Activated CD8-positive, alpha-beta memory T cell treated with anti-CD3 and anti-CD28 coated beads for 36 hours (primary cell): ENCODE results near the gene PRKAR1B. TPM values are rescaled to one million over a fixed set of nuclear protein-coding genes. Genes with fewer than 3 reads are reported as not detected.

Experiments used
- CTCF ChIA-PET: fragments of 350-600 bp; sonication (Branson Sonifier 250); formaldehyde crosslinking; loops from one replicate; lab custom pipeline; 2021; ENCODE audit warnings: antibody characterized with exemption; lab: Charles Lee
- POLR2A ChIA-PET: fragments of 350-600 bp; sonication (Branson Sonifier 250); formaldehyde crosslinking; loops from one replicate; lab custom pipeline; 2021; ENCODE audit warnings: antibody characterized with exemption; lab: Charles Lee
- total RNA-seq, 2 experiments: library from RNA; stranded (reverse); gene quantifications; one replicate each; pipeline ENCODE4 v1.2.3, GENCODE V29; 2021

PRKAR1B gene
- 10 to 100 TPM; 33.5 to 34.5 TPM for total RNA-seq

DNA sequence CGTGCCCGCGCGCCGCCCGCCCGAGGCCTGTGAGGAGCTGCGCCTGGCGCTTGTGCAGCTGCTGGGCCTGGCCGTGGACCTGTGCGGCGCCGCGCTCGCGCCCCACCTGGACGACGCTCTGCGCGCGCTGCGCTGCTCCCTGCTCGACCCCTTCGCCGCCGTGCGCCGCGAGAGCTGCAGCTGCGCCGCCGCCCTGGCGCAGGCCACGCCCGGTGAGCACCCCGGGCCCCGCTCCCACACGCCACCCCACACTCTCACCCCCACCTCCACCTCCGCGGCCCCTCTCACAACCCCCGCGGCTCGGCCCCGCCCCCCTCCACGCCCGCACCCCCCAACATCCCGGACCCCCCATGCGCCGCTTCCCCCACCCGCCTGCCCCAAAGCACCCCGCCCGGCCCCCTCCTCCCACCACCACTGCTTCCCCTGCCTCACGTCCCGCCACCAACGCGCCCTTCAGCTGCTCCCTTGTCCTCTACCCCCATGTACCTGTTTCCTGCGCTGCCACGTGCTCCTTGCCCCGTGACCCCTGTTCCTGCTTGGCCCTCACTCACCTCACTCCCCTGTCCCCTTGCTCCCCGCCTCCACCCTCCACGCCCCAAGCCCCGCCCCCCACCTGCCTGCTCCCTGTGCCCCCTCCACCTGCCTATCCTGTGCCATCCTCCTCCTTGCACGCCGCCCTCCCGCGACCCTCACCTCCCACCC is at the start of gene PRKAR1B:
Gene PRKAR1B (minus strand): TSS at position 178 of the 702 bp plus-strand sequence. CDS start 15,776 bp downstream, outside the sequence.
- POLR2A ChIA-PET = interaction anchor here (0.6 to 3.0 kb wide), 3 partner anchors 110 to 146 kb away, joined by 3 to 8 read pairs (median 4); no protein-coding TSS in a partner anchor
- CTCF ChIA-PET = no interaction called here

GRCh38 chr7:776381-776780 is 49.3 kb upstream of the PRKAR1B start:
- POLR2A ChIA-PET = no interaction called here
- CTCF ChIA-PET = interaction anchor here (0.9 kb wide), 1 partner anchor 97 kb away, joined by 3 read pairs; no protein-coding TSS in a partner anchor

DNA sequence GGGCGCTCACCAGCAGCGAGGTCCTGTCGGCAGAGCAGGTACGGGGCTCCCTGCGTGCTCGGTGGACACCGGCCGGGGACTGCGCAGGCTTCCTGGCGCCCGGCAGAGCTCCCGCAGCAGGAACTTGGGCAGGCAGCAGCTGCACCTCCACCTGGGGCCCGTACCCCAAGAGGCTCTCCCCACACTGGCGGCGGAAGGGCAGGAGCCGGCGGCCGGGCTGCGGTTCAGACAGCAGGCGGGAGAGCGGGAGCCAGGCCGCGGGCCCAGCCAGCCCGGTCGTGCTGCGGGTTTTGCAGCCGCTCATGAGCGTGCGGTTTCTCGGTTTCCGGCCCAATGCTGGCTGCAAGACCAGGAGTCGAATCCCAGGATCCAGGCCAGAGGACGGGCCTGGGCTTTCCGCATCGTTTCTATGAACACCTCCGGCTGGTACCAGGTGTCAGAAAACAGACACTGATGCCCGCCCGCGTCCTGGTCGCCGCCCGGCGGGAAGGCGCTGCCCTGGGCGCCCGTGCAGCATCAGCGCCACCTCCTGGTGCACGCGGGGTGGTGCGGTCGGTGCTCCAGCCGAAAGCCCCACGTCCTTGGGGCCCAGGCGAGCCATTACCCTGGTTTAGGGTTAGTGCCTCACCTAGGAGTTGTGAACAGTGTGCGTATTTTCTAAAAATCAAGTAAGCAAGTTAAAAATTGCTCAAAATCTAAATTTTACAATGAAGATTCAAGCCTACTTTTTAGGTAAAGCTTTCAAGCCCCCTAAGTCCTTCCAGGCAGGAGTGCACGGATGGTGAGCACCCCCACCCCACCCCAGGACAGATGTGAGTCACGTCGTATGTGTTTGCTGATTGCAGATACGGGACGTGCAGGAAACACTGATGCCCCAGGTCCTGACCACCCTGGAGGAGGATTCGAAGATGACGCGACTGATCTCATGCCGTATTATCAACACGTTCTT is 47.4 kb upstream of the PRKAR1B start:
- ChIA-PET CTCF (interaction anchor here (0.7 to 2.9 kb wide), 5 partner anchors 440 to 452 kb away, joined by 3 to 14 read pairs (median 3); no protein-coding TSS in a partner anchor), POLR2A (interaction anchor here (0.6 kb wide), 1 partner anchor 148 kb away, joined by 3 read pairs; no protein-coding TSS in a partner anchor)

DNA sequence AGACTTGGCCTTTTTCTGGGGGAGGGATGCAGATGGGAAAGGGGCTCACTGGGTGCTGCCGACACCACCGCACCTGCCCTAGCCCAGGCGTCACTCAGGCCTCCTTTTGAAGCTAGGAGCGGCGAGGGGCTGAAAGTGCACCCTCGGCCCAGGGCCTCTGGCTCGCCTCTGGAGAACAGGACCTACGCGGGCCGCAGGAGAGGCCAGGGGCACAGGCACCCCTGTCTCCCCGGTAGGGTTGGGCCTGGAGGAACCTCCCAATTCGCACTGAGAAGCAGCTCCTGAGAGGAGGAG is 46.5 kb upstream of the PRKAR1B start:
- CTCF ChIA-PET = interaction anchor here (0.7 to 2.9 kb wide), 4 partner anchors 439 to 452 kb away, joined by 3 to 14 read pairs (median 4); no protein-coding TSS in a partner anchor
- POLR2A ChIA-PET = no interaction called here

DNA sequence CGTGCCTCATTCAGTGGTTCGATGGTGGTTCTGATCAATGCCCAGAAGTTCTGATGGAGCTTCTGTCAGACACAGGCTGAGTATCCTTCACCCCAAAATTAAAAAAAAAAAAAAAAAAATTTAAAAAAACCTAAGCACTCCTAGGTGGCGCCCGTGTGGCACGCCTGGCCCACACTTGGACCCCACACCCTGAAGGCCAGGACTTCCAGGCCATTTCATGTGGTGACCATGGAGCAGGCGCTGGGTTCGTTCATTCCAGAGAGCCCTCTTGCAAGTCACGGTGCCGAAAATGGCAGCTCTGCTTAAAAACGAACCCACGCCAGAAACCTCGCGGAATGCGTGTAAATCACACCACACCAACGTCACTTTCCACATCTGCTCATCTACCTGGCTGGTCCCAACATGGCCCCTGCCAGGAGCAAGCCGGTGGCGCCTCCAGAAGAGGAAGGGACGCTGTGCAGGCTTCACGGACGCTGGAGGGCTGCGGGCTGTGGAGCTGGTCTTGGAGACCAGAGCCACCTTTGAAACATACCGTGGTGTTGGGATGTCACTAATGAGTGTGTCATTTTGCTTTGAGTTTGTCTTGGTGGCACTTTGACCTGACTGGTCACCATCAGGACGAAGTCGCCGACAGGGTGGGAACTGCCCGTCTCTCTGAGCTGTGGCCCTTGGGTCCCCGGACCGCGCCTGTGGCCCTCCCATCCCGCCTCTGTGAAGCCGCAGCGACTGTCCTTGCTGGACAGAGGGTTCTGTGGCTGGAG is 46.0 kb upstream of the PRKAR1B start:
- POLR2A ChIA-PET = no interaction called here
- CTCF ChIA-PET = interaction anchor here (0.6 to 2.9 kb wide), 4 partner anchors 187 to 451 kb away, joined by 3 to 14 read pairs (median 3); no protein-coding TSS in a partner anchor

- ChIA-PET POLR2A (no interaction called here), CTCF (interaction anchor here (0.6 to 2.9 kb wide), 3 partner anchors 186 to 450 kb away, joined by 3 to 14 read pairs (median 3); no protein-coding TSS in a partner anchor)
These were observed 45.3 kb upstream of the PRKAR1B start for GRCh38 chr7:772392-772791.

DNA sequence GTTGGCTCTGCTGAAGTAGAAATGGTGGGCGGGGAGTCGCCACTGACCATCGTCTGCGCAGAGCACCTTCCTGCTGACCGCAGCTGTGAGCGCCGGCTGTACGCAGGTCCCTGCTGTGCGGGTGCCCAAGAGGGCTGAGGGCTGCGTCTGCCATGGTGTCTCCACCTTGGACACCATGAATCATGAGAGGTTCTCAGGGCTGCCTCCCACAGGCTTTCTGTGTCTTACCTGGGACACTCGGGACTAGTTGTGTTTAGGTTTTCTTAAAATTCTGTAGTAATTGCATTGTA is 44.9 kb upstream of the PRKAR1B start:
- POLR2A ChIA-PET = no interaction called here
- CTCF ChIA-PET = interaction anchor here (1.1 kb wide), 1 partner anchor 440 kb away, joined by 3 read pairs; no protein-coding TSS in a partner anchor

- ChIA-PET POLR2A (no interaction called here), CTCF (interaction anchor here (1.1 kb wide), 1 partner anchor 440 kb away, joined by 3 read pairs; no protein-coding TSS in a partner anchor)
These were observed 44.3 kb upstream of the PRKAR1B start for GRCh38 chr7:771234-772004.

- ChIA-PET POLR2A (no interaction called here), CTCF (no interaction called here)
These were observed 43.7 kb upstream of the PRKAR1B start for GRCh38 chr7:770741-771166.

DNA sequence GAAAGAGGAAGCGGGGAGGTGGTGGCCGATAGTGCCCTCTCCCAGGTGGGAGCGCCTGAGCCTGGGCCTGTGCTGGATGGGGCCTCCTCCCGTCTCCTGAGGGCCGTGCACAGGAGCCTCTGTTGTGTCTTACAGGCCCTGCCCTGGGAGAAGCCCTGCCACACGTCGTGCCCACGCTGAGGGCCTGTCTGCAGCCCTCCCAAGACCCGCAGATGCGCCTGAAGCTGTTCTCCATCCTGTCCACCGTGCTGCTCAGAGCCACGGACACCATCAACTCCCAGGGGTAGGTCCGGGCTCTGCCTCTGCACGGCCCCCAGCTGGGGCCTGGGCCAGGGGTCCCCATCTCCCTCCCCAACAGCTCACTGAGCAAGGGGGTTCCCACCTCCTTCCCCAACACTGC is 43.3 kb upstream of the PRKAR1B start:
- CTCF ChIA-PET = interaction anchor here (0.6 kb wide), 1 partner anchor 192 kb away, joined by 4 read pairs; no protein-coding TSS in a partner anchor

DNA sequence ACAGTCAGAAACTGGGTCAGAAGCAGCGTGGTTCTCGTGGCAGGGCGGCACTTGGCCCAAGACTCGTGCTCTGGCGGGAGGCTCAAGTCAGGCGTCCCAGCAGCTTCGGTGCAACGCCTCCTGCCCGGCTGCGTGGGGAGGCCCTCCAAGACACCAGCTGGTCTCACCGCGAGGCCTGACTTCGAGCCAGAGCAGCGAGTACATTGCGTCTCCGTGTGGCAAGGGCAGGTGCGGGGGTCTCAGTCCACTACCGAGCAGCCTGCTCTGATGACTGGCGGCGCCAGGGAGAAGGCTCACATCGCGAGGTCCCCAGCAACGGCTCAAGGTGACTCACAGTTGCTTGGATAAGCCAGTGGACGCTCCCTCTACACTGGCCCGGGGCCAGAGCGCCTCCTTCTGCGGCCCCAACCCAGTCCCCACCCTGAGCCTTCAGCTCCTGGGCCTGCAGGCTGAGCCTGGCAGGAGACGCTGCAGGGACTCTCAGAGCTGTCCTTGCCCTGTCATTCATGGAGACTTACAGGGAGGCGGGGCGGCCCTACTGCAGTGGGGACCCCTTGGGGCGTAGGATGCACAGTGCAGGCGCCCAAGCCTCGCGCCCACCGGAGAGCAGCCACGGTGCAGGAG is 41.9 kb upstream of the PRKAR1B start:
- CTCF ChIA-PET = no interaction called here
- POLR2A ChIA-PET = no interaction called here

More for the DNA sequence above, 43.3 kb upstream of the PRKAR1B start:
- POLR2A ChIA-PET = no interaction called here

GRCh38 chr7:767941-768731 is 41.1 kb upstream of the PRKAR1B start:
- ChIA-PET CTCF (no interaction called here), POLR2A (no interaction called here)

DNA sequence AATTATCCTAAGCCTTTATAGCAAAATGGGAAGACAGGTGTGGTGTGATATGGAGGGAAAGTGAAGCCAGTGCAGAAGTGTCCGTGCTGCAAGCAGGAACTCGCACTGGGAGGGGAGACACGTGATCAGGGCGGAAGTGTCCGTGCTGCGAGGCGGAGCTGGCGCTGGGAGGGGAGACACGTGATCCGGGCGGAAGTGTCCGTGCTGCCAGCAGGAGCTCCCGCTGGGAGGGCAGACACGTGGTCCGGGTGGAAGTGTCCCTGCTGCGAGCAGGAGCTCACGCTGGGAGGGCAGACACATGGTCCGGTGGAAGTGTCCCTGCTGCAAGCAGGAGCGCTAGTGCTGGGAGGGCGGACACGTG is 40.5 kb upstream of the PRKAR1B start:
- CTCF ChIA-PET = interaction anchor here (0.6 kb wide), 1 partner anchor 503 kb away, joined by 3 read pairs; no protein-coding TSS in a partner anchor
- POLR2A ChIA-PET = no interaction called here

DNA sequence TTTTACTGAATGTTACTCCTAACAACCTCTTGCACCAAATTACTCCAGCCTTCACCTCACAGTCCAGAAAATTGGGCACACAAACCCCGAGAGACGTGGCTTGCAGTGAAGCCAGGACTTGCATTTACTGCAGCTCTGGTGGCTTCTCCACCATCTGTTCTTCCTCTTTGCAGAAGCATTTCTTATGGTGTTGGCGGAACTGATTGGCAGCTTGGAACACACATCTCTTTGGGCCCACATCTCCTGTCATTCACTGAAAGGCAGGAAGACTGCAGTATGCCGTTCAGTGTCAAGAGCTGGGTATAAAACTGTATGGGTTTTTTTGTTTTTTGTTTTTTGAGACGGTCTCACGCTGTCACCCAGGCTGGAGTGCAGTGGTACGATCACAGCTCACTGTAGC is 38.3 kb upstream of the PRKAR1B start:
- ChIA-PET CTCF (no interaction called here), POLR2A (no interaction called here)

DNA sequence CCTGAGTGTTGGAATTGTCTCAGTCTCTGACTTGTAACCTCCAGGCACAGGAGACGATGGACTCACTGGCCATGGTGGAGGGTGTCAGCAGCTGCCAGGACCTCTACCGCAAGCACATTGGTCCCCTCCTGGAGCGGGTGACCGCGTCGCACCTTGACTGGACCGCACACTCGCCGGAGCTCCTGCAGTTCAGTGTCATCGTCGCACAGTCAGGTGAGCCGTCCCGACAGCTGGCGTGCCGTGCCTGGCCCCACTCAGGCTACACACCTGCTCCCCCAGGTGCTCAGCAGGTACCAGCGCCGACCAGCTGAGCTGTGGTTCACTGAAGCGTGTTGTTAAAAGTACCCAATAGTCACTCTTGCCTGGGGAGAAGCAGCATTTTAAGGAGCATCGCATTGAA is 36.7 kb upstream of the PRKAR1B start:
- ChIA-PET CTCF (no interaction called here), POLR2A (no interaction called here)

GRCh38 chr7:762885-763284 is 35.8 kb upstream of the PRKAR1B start:
- POLR2A ChIA-PET = no interaction called here

GRCh38 chr7:761631-762030 is 34.5 kb upstream of the PRKAR1B start:
- POLR2A ChIA-PET = interaction anchor here (0.7 kb wide), 1 partner anchor 160 kb away, joined by 3 read pairs; no protein-coding TSS in a partner anchor
- CTCF ChIA-PET = no interaction called here

More at GRCh38 chr7:762885-763284, 35.8 kb upstream of the PRKAR1B start:
- CTCF ChIA-PET = no interaction called here
